Activated CD4-positive, alpha-beta T cell treated with anti-CD3 and anti-CD28 coated beads, Interleukin-2, Interleukin-6, amounts not matched to agents 100 ng/mL and 50 ng/mL, durations not matched to agents 16 hours and 8 hours (primary cell): ENCODE data around the gene ARFIP1.

Source experiments
- DNase-seq: peaks from one replicate; pipeline ENCODE4 v3.0.0-alpha.2; 2020

ARFIP1 gene

DNA sequence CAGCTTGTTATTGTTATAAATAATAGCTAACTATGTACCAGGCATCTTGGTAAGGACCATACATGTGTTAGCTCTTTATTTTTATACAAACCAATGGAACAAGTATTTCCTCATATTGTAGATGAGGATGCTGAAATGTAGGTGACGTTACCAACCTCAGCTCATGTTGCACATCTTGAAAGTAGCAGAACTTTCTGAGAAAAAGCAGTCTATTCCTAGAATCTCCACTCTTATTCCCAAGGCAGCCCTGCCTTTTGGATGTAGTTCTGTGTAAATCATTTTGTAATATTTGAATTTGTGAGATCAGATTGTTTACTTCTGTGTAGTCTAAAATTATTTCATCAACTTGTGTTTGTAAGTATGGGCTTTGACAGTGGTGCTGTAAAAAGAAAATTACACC is 161.7 kb downstream of the ARFIP1 start:
- no peak for DNase-seq

DNA sequence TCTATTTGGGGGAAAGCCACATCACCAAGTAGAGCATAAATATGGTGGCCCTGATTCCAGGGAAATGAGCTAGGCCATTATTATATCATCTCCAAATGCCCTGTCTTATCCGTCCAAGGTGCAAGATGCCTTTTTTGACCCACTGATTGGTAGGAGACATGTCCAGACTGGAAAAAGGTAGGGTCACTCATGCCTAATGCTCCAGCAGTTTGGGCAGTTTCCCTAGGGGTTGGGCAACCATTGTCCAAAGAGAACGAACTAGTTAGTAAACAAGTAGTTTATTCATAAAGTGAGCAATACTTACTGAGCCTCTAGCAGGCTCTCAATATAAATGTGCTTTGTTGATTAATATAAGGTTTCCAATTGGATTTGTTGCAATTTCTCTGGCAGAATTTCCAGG is 162.6 kb downstream of the ARFIP1 start:
- no peak for DNase-seq

DNA sequence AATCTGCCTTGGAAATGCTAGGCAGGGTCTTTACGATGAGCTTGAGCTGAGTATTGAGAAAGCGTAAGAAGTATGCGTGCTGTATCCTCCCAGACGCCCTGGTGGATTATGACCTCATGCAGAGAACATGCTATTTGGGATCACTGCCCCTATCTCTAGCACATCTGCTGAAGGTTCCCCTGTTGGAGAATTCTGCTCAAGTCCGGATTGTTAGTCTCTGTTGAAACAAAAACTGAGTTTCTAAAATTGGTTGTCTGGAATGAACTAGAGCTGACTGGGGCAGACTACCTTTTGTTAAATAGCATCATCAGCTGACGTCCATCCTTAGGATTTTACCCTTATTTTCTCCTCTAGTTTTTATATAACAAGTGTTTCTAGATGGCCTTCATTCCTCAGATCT is 163.9 kb downstream of the ARFIP1 start:
- no peak for DNase-seq

DNA sequence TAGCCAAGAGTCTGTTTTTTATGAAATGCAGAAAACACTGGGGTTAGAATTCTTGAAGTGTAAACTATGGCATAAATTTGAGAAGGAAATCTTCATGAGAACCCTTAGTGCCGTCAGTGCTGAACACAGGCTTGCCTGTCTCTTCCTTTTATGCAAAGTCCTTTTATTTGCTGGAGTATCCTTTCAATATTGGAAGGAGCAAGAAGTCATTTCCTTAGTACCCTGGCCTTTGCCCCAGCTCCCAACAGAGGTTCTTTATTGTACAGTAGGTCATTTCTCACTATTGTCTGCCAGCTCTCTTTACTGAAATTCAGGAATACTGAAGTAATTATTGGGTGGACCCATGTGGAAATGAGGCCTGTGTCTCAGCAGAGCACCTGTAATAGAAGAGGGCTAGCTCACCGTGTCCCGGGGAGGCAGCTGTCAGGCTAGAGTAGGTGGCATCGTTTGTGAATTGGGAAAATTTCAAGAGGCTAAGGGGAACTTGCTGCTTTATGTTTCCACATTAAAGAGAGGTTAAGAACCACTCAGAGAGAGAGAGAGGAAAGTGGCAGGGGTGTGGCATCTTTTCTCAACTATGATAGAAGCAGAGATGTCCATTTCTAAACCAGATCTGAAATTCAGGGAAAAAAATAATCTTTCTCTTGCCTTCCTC is 165.0 kb downstream of the ARFIP1 start:
- DNase-seq = no peak

DNA sequence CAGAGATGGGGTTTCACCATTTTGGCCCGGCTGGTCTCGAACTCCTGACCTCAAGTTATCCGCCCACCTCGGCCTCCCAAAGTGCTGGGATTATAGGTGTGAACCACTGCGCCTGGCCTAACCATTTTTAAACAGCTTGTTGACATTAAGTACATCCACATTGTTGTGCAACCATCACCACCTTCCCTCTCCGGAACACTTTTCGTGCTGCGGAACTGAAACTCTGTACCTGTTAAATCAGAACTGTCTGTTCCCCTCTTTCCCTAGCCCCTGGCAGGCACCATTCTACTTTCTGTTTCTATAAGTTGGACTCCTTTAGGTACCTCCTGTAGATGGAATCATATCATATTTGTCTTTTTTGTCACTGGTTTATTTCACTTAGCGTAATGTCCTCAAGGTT is 165.9 kb downstream of the ARFIP1 start:
- no peak for DNase-seq

DNA sequence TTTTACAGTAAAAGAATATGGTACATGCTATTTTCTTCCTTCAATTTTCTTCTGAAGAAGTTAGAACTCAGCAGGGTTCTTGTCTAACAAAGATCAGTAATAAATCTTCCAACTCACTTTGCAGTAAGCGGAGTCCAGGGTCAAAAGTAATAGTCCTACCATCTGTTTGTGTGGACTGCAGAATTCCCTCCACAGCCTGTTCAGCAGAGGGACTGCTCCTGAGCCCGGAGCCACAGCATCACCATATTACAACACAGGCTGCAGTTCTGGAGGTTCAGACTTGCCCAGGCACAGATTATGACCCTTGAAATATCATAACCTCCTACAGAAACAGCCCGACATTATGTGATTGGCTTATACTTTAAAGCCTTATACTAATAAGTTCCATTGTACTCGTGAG is 166.7 kb downstream of the ARFIP1 start:
- no peak for DNase-seq

DNA sequence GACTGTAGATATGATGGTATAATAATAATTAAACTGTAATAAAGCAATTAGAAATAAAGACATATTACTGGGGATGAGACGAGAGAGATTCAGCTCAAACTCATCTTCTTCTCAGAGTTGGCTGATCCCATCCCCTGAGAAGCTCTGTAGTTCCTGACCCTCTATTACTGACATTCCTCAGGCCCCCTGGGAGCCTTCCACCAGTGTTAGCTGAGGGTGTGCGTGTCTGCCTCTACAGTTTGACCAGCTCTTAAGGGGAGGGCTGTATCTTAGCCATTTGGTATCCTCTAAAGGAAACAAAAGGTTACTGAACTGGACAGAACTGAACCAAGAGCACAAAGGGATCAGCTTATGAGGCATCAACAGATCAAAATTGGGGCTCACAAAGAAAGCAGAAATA is 167.6 kb downstream of the ARFIP1 start:
- no peak for DNase-seq

DNA sequence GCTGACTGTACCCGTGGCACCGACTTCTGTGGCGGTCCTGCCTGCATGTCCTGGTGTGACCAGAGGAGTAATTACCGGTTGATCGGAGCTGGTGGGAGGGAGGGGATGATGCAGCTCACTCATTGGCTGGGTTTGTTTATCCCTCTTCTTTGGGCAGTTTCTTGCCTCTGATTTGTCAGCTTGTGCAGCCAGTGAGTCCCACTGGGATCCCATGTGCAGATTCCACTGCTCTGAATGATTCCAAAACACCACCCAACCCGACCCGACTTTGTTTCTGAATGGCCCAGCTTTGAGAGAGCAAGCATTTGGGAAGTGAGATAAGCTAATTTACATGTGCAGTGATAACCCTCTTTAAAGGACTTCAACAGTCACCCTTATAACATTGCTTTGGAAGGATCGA is 170.2 kb downstream of the ARFIP1 start:
- DNase-seq = no peak

DNA sequence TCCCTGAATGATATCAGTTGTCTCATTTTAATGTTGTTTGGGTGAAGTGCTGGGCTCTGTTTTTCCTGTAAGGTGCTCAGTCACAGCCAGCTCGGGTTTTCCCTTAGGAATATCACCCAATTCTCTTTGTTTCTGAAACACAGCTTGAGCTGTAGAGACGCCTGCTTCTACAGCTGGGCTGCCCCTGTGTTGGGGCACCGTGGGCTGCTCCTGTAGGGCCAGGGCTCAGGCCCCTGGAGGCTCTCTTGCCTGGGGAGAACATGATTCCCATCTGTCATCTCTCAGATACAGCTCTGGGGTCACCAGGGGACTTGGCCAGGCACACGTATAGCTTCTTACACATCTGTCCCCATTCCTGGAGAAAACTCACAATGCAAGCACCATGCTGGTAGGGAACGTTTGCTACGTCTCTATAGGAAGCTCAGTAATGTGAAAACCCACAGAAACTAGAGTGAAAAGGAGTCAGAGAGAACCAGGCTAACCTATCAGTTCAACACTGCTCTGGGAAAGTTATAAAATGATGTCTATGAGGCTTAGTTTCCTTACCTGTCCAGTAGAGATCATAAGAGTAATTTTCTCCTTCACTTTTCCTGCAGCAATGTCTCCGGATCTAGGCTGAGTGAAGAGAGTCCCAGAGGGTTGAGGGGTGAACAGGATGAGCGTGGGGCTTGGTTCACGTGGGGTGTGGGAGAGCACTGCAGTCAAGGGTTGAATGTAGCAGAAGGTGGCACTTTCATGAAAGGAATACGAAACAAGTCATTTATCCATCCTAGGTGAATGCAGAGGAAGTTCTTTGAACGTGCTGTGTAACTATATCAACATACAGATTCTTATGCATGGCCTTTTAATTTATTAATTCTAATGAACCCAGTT is 170.9 kb downstream of the ARFIP1 start:
- DNase-seq = no peak

DNA sequence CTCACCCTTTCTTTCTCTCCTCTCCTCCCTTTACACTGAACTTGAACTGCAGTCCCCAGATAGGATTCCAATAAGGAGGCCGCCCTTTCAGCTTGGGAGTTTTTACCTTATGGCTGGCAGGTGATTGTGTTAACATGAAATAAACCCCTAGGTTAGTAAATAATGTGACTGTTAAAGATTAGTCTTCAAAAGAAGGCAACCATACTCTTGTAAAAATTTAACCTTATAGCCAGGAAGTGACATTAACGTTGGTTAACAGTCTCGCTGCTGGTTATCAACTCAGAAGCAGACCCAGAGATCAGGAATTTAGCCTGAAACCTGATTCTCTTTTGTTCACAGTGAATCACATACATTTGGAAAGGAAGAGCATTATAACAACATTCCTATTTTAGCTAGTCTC is 171.6 kb downstream of the ARFIP1 start:
- no peak for DNase-seq

DNA sequence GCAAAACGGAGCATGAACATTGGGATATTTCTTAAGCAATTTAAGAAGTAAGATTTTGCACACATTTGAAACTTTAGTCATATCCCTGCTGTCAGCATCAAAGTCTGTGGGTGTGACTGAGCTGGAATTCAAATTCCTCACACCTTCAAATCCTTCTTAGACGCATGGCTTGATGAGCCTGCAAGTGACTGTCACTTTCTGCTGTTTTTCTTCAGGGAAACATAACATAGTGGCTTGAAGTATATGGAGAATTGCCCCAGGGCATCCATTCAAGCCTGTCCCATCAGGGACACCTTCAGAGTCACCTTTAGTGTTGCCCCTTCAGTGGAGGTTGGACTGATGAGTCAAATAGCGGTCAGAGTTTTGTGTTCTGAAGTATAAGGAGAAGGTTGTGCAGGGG is 173.8 kb downstream of the ARFIP1 start:
- no peak for DNase-seq

DNA sequence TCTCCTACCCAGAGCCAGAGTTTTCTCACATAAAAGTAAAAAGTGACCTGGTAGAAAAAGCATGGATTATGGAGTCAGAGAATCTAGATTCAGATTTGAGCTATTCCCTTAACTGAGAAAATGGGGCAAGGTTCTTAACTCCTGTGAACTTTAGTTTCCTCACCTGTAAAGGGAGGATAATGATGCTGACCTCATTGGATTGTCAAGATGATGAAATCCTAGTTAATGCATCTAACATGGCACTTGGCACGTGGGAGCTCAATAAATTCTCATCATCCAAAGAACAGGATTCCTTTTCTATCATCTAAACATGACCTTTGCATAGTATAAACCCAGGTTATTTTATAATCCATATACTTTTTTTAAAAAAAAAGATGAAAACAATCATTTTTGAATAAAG is 175.0 kb downstream of the ARFIP1 start:
- no peak for DNase-seq

DNA sequence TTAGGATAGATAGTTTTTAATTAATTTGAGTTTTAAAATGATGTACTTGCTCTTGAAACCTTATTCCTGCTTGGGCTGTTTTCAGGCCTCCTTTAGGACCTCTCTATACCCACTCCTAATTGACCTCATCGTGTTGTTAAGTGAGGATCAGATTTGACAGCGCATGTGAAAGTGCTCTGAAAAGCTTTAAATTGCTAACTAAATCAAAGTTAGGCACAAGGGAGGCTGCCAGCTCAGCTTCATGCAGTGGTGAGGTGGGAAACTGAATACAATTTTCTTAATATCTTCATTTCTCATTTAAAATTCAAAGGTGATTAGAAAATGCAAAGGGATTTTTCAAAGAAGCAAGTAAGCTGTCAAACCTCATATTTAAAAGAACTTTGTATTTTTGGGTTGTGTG is 176.4 kb downstream of the ARFIP1 start:
- no peak for DNase-seq

DNA sequence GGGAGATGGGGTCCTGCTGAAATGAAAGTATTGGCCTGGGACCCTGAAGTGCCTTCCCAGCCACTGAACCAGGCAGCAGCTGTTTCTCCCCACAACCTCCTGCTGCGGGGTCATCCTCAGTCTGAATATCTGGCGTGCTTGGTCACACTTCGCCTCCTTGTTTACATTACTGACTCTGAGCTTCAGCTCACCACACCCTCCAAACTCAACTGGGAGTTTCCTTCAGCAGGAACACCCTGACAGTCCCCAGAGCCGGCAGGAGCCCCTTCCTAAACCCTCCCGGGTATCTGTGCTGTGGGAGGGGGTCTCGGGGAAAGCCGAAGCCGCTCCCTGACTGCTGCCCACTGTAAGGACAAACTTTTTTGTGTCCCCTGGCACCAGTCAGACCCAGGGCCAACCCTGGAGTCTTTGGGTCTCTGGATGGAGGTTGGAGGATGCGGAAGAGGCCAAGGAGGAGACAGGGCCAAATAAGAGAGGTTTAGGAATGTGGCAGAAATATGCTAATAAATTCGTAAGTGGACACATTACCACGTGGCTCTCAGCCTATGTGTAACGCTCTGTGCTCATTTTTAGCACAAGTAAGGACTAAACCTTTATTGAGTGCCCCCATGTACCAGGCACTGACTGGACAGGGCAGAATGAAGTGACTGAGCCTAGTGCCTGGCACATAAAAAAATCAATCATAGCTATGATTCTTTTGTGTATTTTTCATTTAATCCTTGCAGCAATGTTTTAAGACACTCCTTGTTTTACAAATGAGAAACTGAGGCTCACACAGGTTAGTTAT is 177.1 kb downstream of the ARFIP1 start:
- DNase-seq = no peak

DNA sequence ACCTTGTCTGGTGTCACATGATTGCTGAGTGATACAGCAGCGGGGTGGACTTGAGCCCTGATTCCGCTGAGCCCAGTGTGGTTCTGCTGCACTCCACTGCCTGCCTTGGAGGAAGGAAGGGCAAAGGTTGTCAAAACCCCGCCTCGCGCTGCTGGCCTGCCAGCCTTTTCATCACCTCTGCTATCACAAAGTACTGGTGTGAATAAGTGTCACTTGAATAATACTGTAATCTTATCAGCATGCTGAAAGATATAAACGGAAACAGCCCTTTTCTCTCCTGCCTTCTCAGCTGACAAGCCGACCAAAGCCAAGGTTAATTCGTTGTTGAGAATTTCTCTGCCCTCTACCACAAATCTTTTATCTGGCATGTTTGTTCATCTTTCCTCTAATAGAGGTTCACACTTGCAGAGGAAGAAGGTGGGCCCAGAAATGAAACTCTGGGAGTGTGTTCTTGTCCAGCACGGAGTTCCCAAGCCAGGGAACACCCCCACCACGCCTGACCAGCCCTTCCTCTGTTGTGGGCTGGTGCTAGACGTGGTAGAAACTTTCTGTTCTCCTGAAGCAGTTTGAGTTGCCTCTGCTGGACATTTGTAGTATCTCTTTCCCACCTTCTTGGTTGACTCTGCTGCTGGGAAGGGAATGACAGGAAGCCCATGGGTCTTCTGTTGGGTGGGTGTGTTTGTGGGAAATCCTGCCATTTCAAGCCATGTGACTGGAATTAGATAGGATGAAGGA is 177.8 kb downstream of the ARFIP1 start:
- DNase-seq = no peak

DNA sequence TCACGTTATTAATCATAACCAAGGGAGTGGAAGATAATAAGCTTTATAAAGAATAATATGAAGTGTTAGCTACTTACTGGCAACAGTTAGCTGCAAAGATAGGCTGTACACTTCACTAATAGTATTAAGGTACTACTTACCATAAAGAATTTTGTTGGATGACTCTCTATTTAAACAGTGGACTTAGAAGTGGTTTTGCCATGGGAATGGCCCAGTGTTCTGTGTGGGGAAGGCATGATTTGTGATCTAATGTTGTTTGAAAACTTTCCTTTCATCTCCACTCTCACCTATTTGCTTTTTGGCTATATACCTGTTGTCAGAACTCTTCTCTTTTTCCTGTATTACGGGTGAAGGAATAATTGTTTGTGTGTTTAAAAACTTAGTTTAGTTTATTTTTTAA is 179.3 kb downstream of the ARFIP1 start:
- DNase-seq = no peak

DNA sequence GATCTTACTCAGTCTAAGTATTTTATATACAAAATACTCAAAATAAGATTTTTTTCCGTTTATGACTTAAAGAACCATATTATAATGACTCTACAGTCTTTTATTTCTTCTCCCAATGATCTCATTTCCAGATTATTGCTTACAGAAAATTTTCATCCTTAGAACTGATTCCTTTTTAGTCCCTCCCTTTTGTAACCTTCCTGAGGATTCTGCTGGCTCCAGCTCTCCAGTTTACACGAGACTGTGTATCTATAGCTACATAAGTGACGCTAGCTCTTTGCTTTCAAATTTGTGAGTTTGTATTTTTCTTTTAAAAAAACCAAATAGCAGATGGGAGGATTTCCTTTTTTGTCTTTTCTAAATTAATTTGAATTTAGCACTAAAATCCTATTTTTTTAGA is 180.3 kb downstream of the ARFIP1 start:
- DNase-seq = no peak

DNA sequence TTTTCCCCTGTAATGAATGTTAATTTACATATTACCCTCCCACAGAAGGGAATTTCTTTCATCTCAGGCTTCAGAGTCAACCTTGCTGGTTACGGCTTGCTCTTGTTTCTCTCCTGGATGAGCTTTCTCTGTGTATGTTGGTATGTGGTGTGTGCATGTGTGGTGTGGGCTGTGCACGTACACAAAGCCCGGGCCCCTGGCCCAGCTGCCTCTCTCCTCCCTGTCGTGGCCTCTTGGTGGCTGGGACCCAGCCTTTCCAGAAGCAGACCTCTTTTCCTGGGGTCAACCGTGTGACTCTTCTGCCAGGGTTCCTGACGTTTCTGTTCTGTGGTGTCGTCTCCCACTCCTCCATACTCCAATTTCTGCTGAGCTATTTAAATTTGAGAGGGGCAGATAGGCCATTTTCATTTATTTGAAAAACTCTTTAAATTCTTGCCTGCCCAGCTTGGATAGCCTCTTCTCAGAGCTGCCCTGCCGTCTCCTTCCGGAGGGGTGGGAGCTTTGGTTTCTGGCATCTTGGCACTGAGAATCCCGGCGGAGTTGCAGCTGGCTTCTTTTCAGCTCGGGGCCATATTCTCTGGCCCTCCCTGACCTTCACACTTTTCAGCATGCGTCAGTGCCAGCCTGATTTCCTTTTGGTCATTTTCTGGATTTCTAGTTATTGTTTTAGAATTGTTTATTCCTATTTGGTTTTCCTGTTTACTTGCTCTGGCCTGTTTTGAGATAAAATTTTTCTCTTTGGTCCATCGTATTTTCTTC is 181.4 kb downstream of the ARFIP1 start:
- no peak for DNase-seq

DNA sequence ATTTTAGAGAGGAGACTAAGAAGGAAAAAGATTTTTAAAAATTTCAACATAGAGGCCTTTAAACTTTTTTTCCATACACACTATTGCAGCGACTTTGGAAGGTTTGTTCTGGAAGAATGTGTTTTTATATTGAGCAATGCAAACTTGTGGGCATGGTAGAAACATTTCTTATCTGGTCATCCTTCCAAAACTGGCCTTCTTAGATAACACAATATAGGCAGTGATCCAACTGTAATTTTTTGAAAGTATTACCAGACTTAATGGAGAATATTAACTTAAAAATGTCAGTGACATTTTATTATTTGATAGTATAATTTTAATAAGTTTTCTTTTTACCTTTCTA is 182.0 kb downstream of the ARFIP1 start:
- DNase-seq = no peak
